Fibroblast of lung (primary cell): ENCODE measurements around the gene SNX33. TPM values are rescaled to one million over a fixed set of nuclear protein-coding genes. Genes with fewer than 3 reads are reported as not detected.
"Not testable (repeated sequence)": the region's sequence is repeated elsewhere in the genome, so short reads cannot be mapped to it uniquely, and the experiment has no call there.

ENCODE experiments used
- DNase-seq, 2 donors: peaks; one replicate each; pipeline versions ENCODE4 v3.0.0 to v3.0.0-alpha.2; 2010; ENCODE audit warnings: low read depth in 2 of 2
- H2AFZ ChIP-seq: 2 replicates; pipeline ENCODE4 v1.5.1; 2012; ENCODE audit warnings: low read length, control low read depth, inconsistent platforms
- H3K27ac ChIP-seq: 2 replicates; pipeline ENCODE4 v1.5.1; 2011; ENCODE audit warnings: low read length, control low read depth; ENCODE audit not compliant: insufficient read depth
- H3K27me3 ChIP-seq: 2 replicates; pipeline ENCODE4 v1.5.1; 2011; ENCODE audit warnings: mild to moderate bottlenecking, low read length; ENCODE audit not compliant: control insufficient read depth, insufficient read depth
- H3K36me3 ChIP-seq: 2 replicates; pipeline ENCODE4 v1.5.1; 2011; ENCODE audit warnings: low read length; ENCODE audit not compliant: control insufficient read depth, insufficient read depth
- H3K4me1 ChIP-seq: 2 replicates; pipeline ENCODE4 v1.5.1; 2011; ENCODE audit warnings: low read length; ENCODE audit not compliant: control insufficient read depth, insufficient read depth; ENCODE audit errors: extremely low read depth
- H3K4me2 ChIP-seq: 2 replicates; pipeline ENCODE4 v1.5.1; 2011; ENCODE audit warnings: low read length, control low read depth; ENCODE audit not compliant: insufficient read depth; ENCODE audit errors: extremely low read depth
- H3K4me3 ChIP-seq, 4 experiments: fragments of 200-600 bp in 1 of 4; sonication (generic) in 1 of 4; replicated peaks in 1 of 4; 2 replicates each; pipeline ENCODE4 v1.5.1; 2011 to 2016; ENCODE audit warnings: low read length in 4 of 4, low read depth in 3 of 4, mild to moderate bottlenecking in 3 of 4, control low read depth in 2 of 4, inconsistent platforms in 1 of 4, mixed read lengths in 1 of 4; ENCODE audit not compliant: insufficient read depth in 1 of 4; ENCODE audit errors: control extremely low read depth in 1 of 4
- H3K79me2 ChIP-seq: 2 replicates; pipeline ENCODE4 v1.5.1; 2012; ENCODE audit warnings: mild to moderate bottlenecking, low read length, inconsistent platforms; ENCODE audit not compliant: control insufficient read depth, insufficient read depth
- H3K9ac ChIP-seq: 2 replicates; pipeline ENCODE4 v1.5.1; 2011; ENCODE audit warnings: mild to moderate bottlenecking, low read length, control low read depth; ENCODE audit not compliant: insufficient read depth
- H3K9me3 ChIP-seq: 2 replicates; pipeline ENCODE4 v1.5.1; 2012; ENCODE audit warnings: low read depth, low read length; ENCODE audit not compliant: control insufficient read depth, insufficient read depth
- H4K20me1 ChIP-seq: 2 replicates; pipeline ENCODE4 v1.5.1; 2011; ENCODE audit warnings: low read length; ENCODE audit not compliant: control insufficient read depth, insufficient read depth; ENCODE audit errors: extremely low read depth
- EZH2 ChIP-seq: IDR thresholded peaks from 2 replicates; pipeline ENCODE4 v1.5.1; 2012; ENCODE audit warnings: low read length, control low read depth, mild to moderate bottlenecking; ENCODE audit errors: missing control alignments
- polyA plus RNA-seq, 2 donors: library from polyadenylated mRNA; depleted of rRNA in 1 of 2; stranded (reverse) in 1 of 2; unstranded in 1 of 2; fragments of >200 nt; gene quantifications; 2 replicates each; pipeline ENCODE4 v1.2.1, GENCODE V29; 2011 to 2012; ENCODE audit warnings: missing spikeins in 1 of 2
- total RNA-seq: library from RNA; depleted of rRNA; stranded (reverse); fragments of >200 nt; gene quantifications from 2 replicates; pipeline ENCODE4 v1.2.1, GENCODE V29; 2014
- TF ChIP-seq, protein P1 (sequence below), 2 donors: IDR thresholded peaks in 1 of 2; conservative IDR thresholded peaks in 1 of 2; 1 replicate in 1 of 2; 2 replicates in 1 of 2; pipeline ENCODE4 v1.5.1; 2011 to 2012; ENCODE audit warnings: low read length in 2 of 2, control low read depth in 1 of 2, inconsistent platforms in 1 of 2, low read depth in 1 of 2, mild to moderate bottlenecking in 1 of 2

SNX33 gene
- total and polyA plus RNA-seq, 2 donors (not counting 1 experiment from before 2014, with no cell fraction given) = 17.5 to 24.6 TPM

- no peak overlapping the region for H3K4me3 ChIP-seq
- H3K9ac ChIP-seq = no peak overlapping the region
- peaks cover 8% of the 10 kb centered on the region for H3K4me1 ChIP-seq
- no peaks in the 10 kb centered on the region for H3K27me3 ChIP-seq
- H3K9me3 ChIP-seq = no peaks in the 10 kb centered on the region
- H3K79me2 ChIP-seq = peaks cover 4% of the 10 kb centered on the region
- no peak overlapping the region for H3K4me2 ChIP-seq
- no peaks in the 10 kb centered on the region for H4K20me1 ChIP-seq
- H2AFZ ChIP-seq = no peak overlapping the region
- H3K27ac ChIP-seq = no peak overlapping the region
- no peak for DNase-seq
- TF ChIP-seq, protein P1, sequence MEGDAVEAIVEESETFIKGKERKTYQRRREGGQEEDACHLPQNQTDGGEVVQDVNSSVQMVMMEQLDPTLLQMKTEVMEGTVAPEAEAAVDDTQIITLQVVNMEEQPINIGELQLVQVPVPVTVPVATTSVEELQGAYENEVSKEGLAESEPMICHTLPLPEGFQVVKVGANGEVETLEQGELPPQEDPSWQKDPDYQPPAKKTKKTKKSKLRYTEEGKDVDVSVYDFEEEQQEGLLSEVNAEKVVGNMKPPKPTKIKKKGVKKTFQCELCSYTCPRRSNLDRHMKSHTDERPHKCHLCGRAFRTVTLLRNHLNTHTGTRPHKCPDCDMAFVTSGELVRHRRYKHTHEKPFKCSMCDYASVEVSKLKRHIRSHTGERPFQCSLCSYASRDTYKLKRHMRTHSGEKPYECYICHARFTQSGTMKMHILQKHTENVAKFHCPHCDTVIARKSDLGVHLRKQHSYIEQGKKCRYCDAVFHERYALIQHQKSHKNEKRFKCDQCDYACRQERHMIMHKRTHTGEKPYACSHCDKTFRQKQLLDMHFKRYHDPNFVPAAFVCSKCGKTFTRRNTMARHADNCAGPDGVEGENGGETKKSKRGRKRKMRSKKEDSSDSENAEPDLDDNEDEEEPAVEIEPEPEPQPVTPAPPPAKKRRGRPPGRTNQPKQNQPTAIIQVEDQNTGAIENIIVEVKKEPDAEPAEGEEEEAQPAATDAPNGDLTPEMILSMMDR (conservative IDR thresholded peaks at IDR 0.05 in 1 of 2, IDR thresholded peaks at IDR 0.05 in 1 of 2; ENCODE audit: low read depth in 1 of 2, low read length in 2 of 2) = no peak
- no peak for TF ChIP-seq EZH2
- H3K36me3 ChIP-seq = peaks cover 35% of the 10 kb centered on the region
Measured at GRCh38 chr15:75688831-75689230, 41.1 kb downstream of the SNX33 start.

- not testable (repeated sequence) for H3K4me3 ChIP-seq, H3K27ac ChIP-seq, H2AFZ ChIP-seq, H4K20me1 ChIP-seq, H3K27me3 ChIP-seq, DNase-seq, H3K79me2 ChIP-seq, H3K9ac ChIP-seq, H3K4me2 ChIP-seq, H3K9me3 ChIP-seq
- Histone ChIP-seq H3K4me1 (peaks cover 12% of the 10 kb centered on the region), H3K36me3 (peaks cover 33% of the 10 kb centered on the region)
Measured at GRCh38 chr15:75689429-75689828, 41.7 kb downstream of the SNX33 start.

- H3K27ac ChIP-seq, DNase-seq, H2AFZ ChIP-seq, H3K79me2 ChIP-seq, H3K9ac ChIP-seq, H3K27me3 ChIP-seq, H3K4me2 ChIP-seq, H3K4me3 ChIP-seq, H3K9me3 ChIP-seq, H4K20me1 ChIP-seq: not testable (repeated sequence)
- Histone ChIP-seq H3K4me1 (peaks cover 35% of the 10 kb centered on the region), H3K36me3 (peaks cover 26% of the 10 kb centered on the region)
Measured at GRCh38 chr15:75692311-75692710, 44.6 kb downstream of the SNX33 start.

DNA sequence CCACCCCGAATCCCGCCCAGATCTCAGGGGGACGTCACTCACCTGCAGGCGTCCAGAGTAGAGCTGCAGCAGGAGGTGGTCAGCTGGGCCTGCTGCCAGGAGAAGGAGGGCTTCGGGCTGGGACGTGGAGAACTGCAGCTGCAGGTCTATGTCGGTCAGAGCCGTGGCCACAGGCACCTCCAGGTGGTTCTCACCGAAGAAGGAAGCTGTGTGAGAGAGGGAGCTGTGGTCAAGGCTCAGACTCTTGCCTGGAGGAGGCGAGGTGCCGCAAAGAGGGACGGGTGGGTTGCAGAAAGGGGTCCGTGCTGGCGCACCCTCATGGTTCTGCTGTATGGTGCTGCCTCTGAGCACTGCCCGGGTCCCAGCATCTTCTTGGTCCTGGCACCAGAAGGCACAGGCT lies 45.3 kb downstream of the SNX33 start:
- Histone ChIP-seq H3K27ac (peak overlapping the region; percentile 97), H3K4me1 (peaks cover 40% of the 10 kb centered on the region), H3K36me3 (peaks cover 19% of the 10 kb centered on the region)
- H3K9me3 ChIP-seq, DNase-seq, H3K4me2 ChIP-seq, H2AFZ ChIP-seq, H3K27me3 ChIP-seq, H3K79me2 ChIP-seq, H4K20me1 ChIP-seq, H3K9ac ChIP-seq, H3K4me3 ChIP-seq: not testable (repeated sequence)
